ENCODE results near the gene MBLAC1.

- TF ChIP-seq CTCF (IDR thresholded peaks at IDR 0.05) (no peak), POLR2AphosphoS5 (IDR thresholded peaks at IDR 0.05; ENCODE audit: low read depth, low read length) (no peak), REST (IDR thresholded peaks at IDR 0.05; ENCODE audit: insufficient read depth in 1 of 2, low read depth in 2 of 2, low read length in 1 of 2) (no peak)
Measured at GRCh38 chr7:100173806-100174495, 47.2 kb downstream of the MBLAC1 start.

All from Panc1 (cell line).